Smooth muscle cell of the pulmonary artery (primary cell): ENCODE results near the gene OR2T3. TPM values are rescaled to one million over a fixed set of nuclear protein-coding genes. Genes with fewer than 3 reads are reported as not detected.

ENCODE experiments used
- total RNA-seq: library from RNA; depleted of rRNA; stranded (reverse); fragments of >200 nt; gene quantifications from 2 replicates; pipeline ENCODE4 v1.2.3, GENCODE V29; 2014

The OR2T3 gene, protein sequence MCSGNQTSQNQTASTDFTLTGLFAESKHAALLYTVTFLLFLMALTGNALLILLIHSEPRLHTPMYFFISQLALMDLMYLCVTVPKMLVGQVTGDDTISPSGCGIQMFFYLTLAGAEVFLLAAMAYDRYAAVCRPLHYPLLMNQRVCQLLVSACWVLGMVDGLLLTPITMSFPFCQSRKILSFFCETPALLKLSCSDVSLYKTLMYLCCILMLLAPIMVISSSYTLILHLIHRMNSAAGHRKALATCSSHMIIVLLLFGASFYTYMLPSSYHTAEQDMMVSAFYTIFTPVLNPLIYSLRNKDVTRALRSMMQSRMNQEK
- total RNA-seq = not detected in 2 replicates

GRCh38 chr1:248473051-248473450 lies at the start of gene OR2T3:
OR2T3 (plus strand) TSS chr1:248473351; CDS start chr1:248473351, 0 bp downstream.

DNA sequence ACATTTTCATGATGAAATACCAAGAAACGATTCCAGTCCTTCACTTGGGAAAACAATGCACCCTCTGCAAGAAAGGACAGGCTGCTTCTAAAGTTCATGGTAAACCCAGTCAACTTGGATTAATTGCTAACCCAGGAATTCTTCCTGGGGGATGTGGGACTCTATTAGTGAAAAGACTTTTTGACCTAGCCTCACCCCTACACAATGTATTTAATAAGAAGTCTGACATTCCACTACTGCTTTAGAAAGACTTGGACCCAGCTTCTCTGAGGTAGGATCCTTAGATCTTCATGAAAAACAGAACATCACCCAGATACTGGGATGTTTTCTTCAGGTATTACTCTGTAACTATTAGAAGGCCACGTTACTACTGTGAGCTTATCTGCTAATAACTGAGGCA lies 27.8 kb upstream of the OR2T3 start, which contains the start of gene OR2T2:
TSS of gene OR2T2 (plus strand) at position 239 of the 400 bp plus-strand sequence. CDS start 7,161 bp downstream, outside the sequence.

GRCh38 chr1:248488289-248488688 lies 15.1 kb downstream of the OR2T3 start, which contains the start of gene OR2T5:
OR2T5 (plus strand) TSS chr1:248488589; CDS start chr1:248488589, 0 bp downstream.

DNA sequence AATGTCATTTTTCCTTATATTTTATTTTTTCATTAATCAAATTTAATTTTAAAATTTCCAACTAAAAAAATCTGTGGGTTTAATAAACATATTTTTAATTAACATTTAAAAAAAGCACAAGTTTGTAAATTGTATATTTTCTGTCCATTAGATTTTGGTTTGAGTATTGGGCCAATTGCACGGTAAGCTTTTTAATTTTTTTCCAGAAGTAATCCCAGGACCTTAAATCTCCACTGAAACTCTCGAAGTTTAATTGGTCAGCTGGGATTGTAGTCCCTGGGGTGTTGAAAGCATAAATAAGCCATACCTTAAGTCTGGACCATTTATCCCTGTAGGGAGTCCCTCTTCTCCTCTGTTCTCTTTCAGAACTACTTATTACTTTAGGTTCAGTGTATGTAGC lies 34.6 kb downstream of the OR2T3 start, which contains the start of gene OR2G6:
TSS of gene OR2G6 (plus strand) at position 301 of the 400 bp plus-strand sequence. CDS start 13,574 bp downstream, outside the sequence.

Other genes starting within 250 kb of the OR2T3 start
- not detected in 2 replicates for gene OR2M4, start 241.9 kb upstream of the OR2T3 start, total RNA-seq
- gene OR2T33, start 195.4 kb upstream of the OR2T3 start, total RNA-seq = not detected in 2 replicates
- not detected in 2 replicates for gene OR2T12, start 169.9 kb upstream of the OR2T3 start, total RNA-seq
- not detected in 2 replicates for gene OR2M7, start 148.8 kb upstream of the OR2T3 start, total RNA-seq
- not detected in 2 replicates for gene OR14C36, start 124.6 kb upstream of the OR2T3 start, total RNA-seq
- gene OR2T4, start 111.7 kb upstream of the OR2T3 start, total RNA-seq = not detected in 2 replicates
- gene OR2T6, start 97.6 kb upstream of the OR2T3 start, total RNA-seq = not detected in 2 replicates
- gene OR2T1, start 70.3 kb upstream of the OR2T3 start, total RNA-seq = not detected in 2 replicates
- gene OR2T2, start 27.7 kb upstream of the OR2T3 start, total RNA-seq = not detected in 2 replicates
- gene OR2T5, start 15.2 kb downstream of the OR2T3 start, total RNA-seq = not detected in 2 replicates
- not detected in 2 replicates for gene OR2G6, start 34.7 kb downstream of the OR2T3 start, total RNA-seq
- gene OR2T29, start 89.4 kb downstream of the OR2T3 start, total RNA-seq = not detected in 2 replicates
- not detected in 2 replicates for gene OR2T34, start 101.4 kb downstream of the OR2T3 start, total RNA-seq
- not detected in 2 replicates for gene OR2T10, start 124.3 kb downstream of the OR2T3 start, total RNA-seq
- not detected in 2 replicates for gene OR2T11, start 161.7 kb downstream of the OR2T3 start, total RNA-seq
- gene OR2T35, start 171.9 kb downstream of the OR2T3 start, total RNA-seq = not detected in 2 replicates
- gene OR2T27, start 182.2 kb downstream of the OR2T3 start, total RNA-seq = not detected in 2 replicates
- gene OR14I1, start 229.4 kb downstream of the OR2T3 start, total RNA-seq = not detected in 2 replicates